ENCODE results near the gene FAM50B.

Gene FAM50B

GRCh38 chr6:3830806-3831205 lies 18.4 kb upstream of the FAM50B start:
- Mint-ChIP-seq H3K4me1 (ENCODE audit: low read depth in 2 of 2) (no peaks in the 10 kb centered on the region), H3K36me3 (ENCODE audit: insufficient read depth) (no peaks in the 10 kb centered on the region), H3K9me3 (no peaks in the 10 kb centered on the region), H3K4me3 (no peak overlapping the region), H3K27me3 (peaks cover 17 to 28% of the 10 kb centered on the region in 2 donors), H3K27ac (no peak overlapping the region)
- DNase-seq (no peak), ATAC-seq (replicated peaks) (no peak)

GRCh38 chr6:3831761-3832530 lies 17.2 kb upstream of the FAM50B start:
- ATAC-seq (replicated peaks): no peak
- Mint-ChIP-seq H3K36me3 (ENCODE audit: insufficient read depth) (no peaks in the 10 kb centered on the region), H3K27ac (no peak overlapping the region), H3K27me3 (peaks cover 17 to 28% of the 10 kb centered on the region in 2 donors), H3K4me3 (no peak overlapping the region), H3K9me3 (no peaks in the 10 kb centered on the region), H3K4me1 (ENCODE audit: low read depth in 2 of 2) (no peaks in the 10 kb centered on the region)
- DNase-seq: no peak

- Mint-ChIP-seq H3K27me3 (peaks cover 15 to 18% of the 10 kb centered on the region in 2 donors), H3K4me1 (ENCODE audit: low read depth in 2 of 2) (no peaks in the 10 kb centered on the region), H3K36me3 (ENCODE audit: insufficient read depth) (no peaks in the 10 kb centered on the region), H3K27ac (no peak overlapping the region), H3K9me3 (no peaks in the 10 kb centered on the region), H3K4me3 (no peak overlapping the region)
- DNase-seq: no peak
- ATAC-seq (replicated peaks): no peak
Measured at GRCh38 chr6:3835055-3835731, 14.0 kb upstream of the FAM50B start.

GRCh38 chr6:3835785-3836184 lies 13.4 kb upstream of the FAM50B start:
- Mint-ChIP-seq H3K36me3 (ENCODE audit: insufficient read depth) (no peaks in the 10 kb centered on the region), H3K27ac (no peak overlapping the region), H3K27me3 (peaks cover 9 to 12% of the 10 kb centered on the region in 2 donors), H3K4me3 (no peak overlapping the region), H3K4me1 (ENCODE audit: low read depth in 2 of 2) (no peaks in the 10 kb centered on the region), H3K9me3 (no peaks in the 10 kb centered on the region)
- DNase-seq: no peak
- ATAC-seq (replicated peaks): no peak

GRCh38 chr6:3836566-3836965 lies 12.6 kb upstream of the FAM50B start:
- DNase-seq (no peak), ATAC-seq (replicated peaks) (no peak)
- Mint-ChIP-seq H3K27ac (no peak overlapping the region), H3K4me1 (ENCODE audit: low read depth in 2 of 2) (no peaks in the 10 kb centered on the region), H3K4me3 (no peak overlapping the region), H3K36me3 (ENCODE audit: insufficient read depth) (no peaks in the 10 kb centered on the region), H3K27me3 (peaks cover 5 to 8% of the 10 kb centered on the region in 2 donors), H3K9me3 (no peaks in the 10 kb centered on the region)

- Mint-ChIP-seq H3K27me3 (peaks cover 0 to under 1% of the 10 kb centered on the region in 2 donors), H3K36me3 (ENCODE audit: insufficient read depth) (no peaks in the 10 kb centered on the region), H3K9me3 (no peaks in the 10 kb centered on the region), H3K4me1 (ENCODE audit: low read depth in 2 of 2) (no peaks in the 10 kb centered on the region), H3K4me3 (no peak overlapping the region), H3K27ac (no peak overlapping the region)
- DNase-seq (no peak), ATAC-seq (replicated peaks) (no peak)
Measured at GRCh38 chr6:3837781-3838180, 11.4 kb upstream of the FAM50B start.

GRCh38 chr6:3838992-3839867 lies 9.9 kb upstream of the FAM50B start:
- no peak overlapping the region for H3K4me3 Mint-ChIP-seq
- H3K27me3 Mint-ChIP-seq: no peaks in the 10 kb centered on the region
- no peak for ATAC-seq (replicated peaks)
- H3K4me1 Mint-ChIP-seq (ENCODE audit: low read depth in 2 of 2): no peaks in the 10 kb centered on the region
- no peaks in the 10 kb centered on the region for H3K9me3 Mint-ChIP-seq
- no peak overlapping the region for H3K27ac Mint-ChIP-seq
- no peak for DNase-seq
- H3K36me3 Mint-ChIP-seq (ENCODE audit: insufficient read depth): no peaks in the 10 kb centered on the region

GRCh38 chr6:3841066-3841454 lies 8.1 kb upstream of the FAM50B start:
- Mint-ChIP-seq H3K27me3 (no peaks in the 10 kb centered on the region), H3K27ac (no peak overlapping the region), H3K36me3 (ENCODE audit: insufficient read depth) (no peaks in the 10 kb centered on the region), H3K4me1 (ENCODE audit: low read depth in 2 of 2) (no peaks in the 10 kb centered on the region), H3K9me3 (no peaks in the 10 kb centered on the region), H3K4me3 (no peak overlapping the region)
- DNase-seq (no peak), ATAC-seq (replicated peaks) (no peak)

- Mint-ChIP-seq H3K4me3 (no peak overlapping the region), H3K9me3 (no peaks in the 10 kb centered on the region), H3K4me1 (ENCODE audit: low read depth in 2 of 2) (no peaks in the 10 kb centered on the region), H3K27me3 (no peaks in the 10 kb centered on the region), H3K36me3 (ENCODE audit: insufficient read depth) (no peaks in the 10 kb centered on the region), H3K27ac (no peak overlapping the region)
- DNase-seq (no peak), ATAC-seq (replicated peaks) (no peak)
Measured at GRCh38 chr6:3841711-3842565, 7.2 kb upstream of the FAM50B start.

GRCh38 chr6:3843379-3844096 lies 5.6 kb upstream of the FAM50B start:
- ATAC-seq (replicated peaks) (no peak), DNase-seq (no peak)
- Mint-ChIP-seq H3K4me3 (no peak overlapping the region), H3K4me1 (ENCODE audit: low read depth in 2 of 2) (peaks cover 6 to 15% of the 10 kb centered on the region in 2 donors), H3K36me3 (ENCODE audit: insufficient read depth) (peaks cover 4% of the 10 kb centered on the region), H3K27ac (no peak overlapping the region), H3K9me3 (no peaks in the 10 kb centered on the region), H3K27me3 (no peaks in the 10 kb centered on the region)

GRCh38 chr6:3844097-3844463 lies 5.1 kb upstream of the FAM50B start:
- Mint-ChIP-seq H3K4me3 (no peak overlapping the region), H3K27ac (no peak overlapping the region), H3K36me3 (ENCODE audit: insufficient read depth) (peaks cover 8% of the 10 kb centered on the region), H3K9me3 (no peaks in the 10 kb centered on the region), H3K4me1 (ENCODE audit: low read depth in 2 of 2) (peaks cover 6 to 17% of the 10 kb centered on the region in 2 donors), H3K27me3 (no peaks in the 10 kb centered on the region)
- DNase-seq: no peak
- no peak for ATAC-seq (replicated peaks)

GRCh38 chr6:3847521-3847920 lies 1.7 kb upstream of the FAM50B start:
- H3K36me3 Mint-ChIP-seq (ENCODE audit: insufficient read depth): peaks cover 16% of the 10 kb centered on the region
- H3K4me3 Mint-ChIP-seq: peak overlapping the region; percentile 17 to 28
- peaks cover 6 to 22% of the 10 kb centered on the region in 2 donors for H3K4me1 Mint-ChIP-seq (ENCODE audit: low read depth in 2 of 2)
- H3K9me3 Mint-ChIP-seq: no peaks in the 10 kb centered on the region
- no peaks in the 10 kb centered on the region for H3K27me3 Mint-ChIP-seq
- ATAC-seq (replicated peaks) (no peak), DNase-seq (no peak)
- H3K27ac Mint-ChIP-seq: peak overlapping the region; percentile 88 to 89
